IMR-90 (cell line): Measurements from ENCODE around the gene FAM162A. TPM values are rescaled to one million over a fixed set of nuclear protein-coding genes. Genes with fewer than 3 reads are reported as not detected.

Source experiments
- ATAC-seq: fragments of 200-7000 bp; cut with Tn5 transposase; 2 replicates; pipeline ENCODE4 v1.9.1; 2020; ENCODE audit warnings: low read depth, mild to moderate bottlenecking, moderate library complexity
- BruUV-seq: library from RNA; stranded (reverse); fragments of 400-500 nt; replicated peaks from 2 replicates; lab custom pipeline; 2021; lab: Mats Ljungman, UMichigan
- CTCF ChIA-PET: fragments of 300-600 bp; formaldehyde crosslinking; extraction: SDS; loops from one replicate; lab custom pipeline; 2021; ENCODE audit warnings: antibody characterized with exemption; lab: Yijun Ruan, JAX
- POLR2A ChIA-PET: fragments of 300-600 bp; sonication (Branson Sonifier 250); formaldehyde crosslinking; loops from one replicate; lab custom pipeline; 2022; ENCODE audit warnings: antibody characterized with exemption; ENCODE audit not compliant: unreplicated experiment; lab: Charles Lee
- DNase-seq: peaks from one replicate; pipeline ENCODE4 v3.0.0; 2013
- H2AFZ ChIP-seq: replicated peaks from 2 replicates; pipeline ENCODE3; 2013; ENCODE audit warnings: low read length, mild to moderate bottlenecking; ENCODE audit not compliant: poor library complexity
- H2AK5ac ChIP-seq: 2 replicates; pipeline ENCODE4 v1.6.1; 2013; ENCODE audit warnings: low read depth, low read length, inconsistent platforms
- H2AK9ac ChIP-seq: replicated peaks from 2 replicates; pipeline ENCODE3; 2013; ENCODE audit warnings: mild to moderate bottlenecking, low read depth, low read length, moderate library complexity; ENCODE audit not compliant: poor library complexity
- H2BK120ac ChIP-seq: 2 replicates; pipeline ENCODE4 v1.6.1; 2013; ENCODE audit warnings: low read depth, low read length, inconsistent platforms
- H2BK15ac ChIP-seq: 3 replicates; pipeline ENCODE4 v1.6.1; 2013; ENCODE audit warnings: low read depth, low read length, inconsistent platforms
- H2BK20ac ChIP-seq: 2 replicates; pipeline ENCODE4 v1.6.1; 2013; ENCODE audit warnings: low read depth, mild to moderate bottlenecking, inconsistent platforms, low read length, moderate library complexity
- H2BK5ac ChIP-seq: 2 replicates; pipeline ENCODE4 v1.6.1; 2013; ENCODE audit warnings: mild to moderate bottlenecking, low read depth, low read length, inconsistent platforms; ENCODE audit not compliant: poor library complexity, severe bottlenecking
- H3K14ac ChIP-seq: replicated peaks from 2 replicates; pipeline ENCODE4 v1.6.1; 2013; ENCODE audit warnings: low read depth, low read length, inconsistent platforms
- H3K18ac ChIP-seq: 2 replicates; pipeline ENCODE4 v1.6.1; 2013; ENCODE audit warnings: low read depth, low read length, control low read depth
- H3K23ac ChIP-seq: 2 replicates; pipeline ENCODE4 v1.6.1; 2013; ENCODE audit warnings: low read depth, low read length, inconsistent platforms
- H3K27ac ChIP-seq: 2 replicates; pipeline ENCODE4 v1.5.1; 2013; ENCODE audit warnings: mild to moderate bottlenecking, control low read depth, low read length; ENCODE audit not compliant: insufficient read depth
- H3K27me3 ChIP-seq: 2 replicates; pipeline ENCODE4 v1.6.1; 2013; ENCODE audit warnings: low read length; ENCODE audit not compliant: control insufficient read depth, insufficient read depth
- H3K36me3 ChIP-seq: 2 replicates; pipeline ENCODE4 v1.6.1; 2013; ENCODE audit warnings: low read length, mixed read lengths; ENCODE audit not compliant: control insufficient read depth, insufficient read depth
- H3K4ac ChIP-seq: 2 replicates; pipeline ENCODE4 v1.6.1; 2013; ENCODE audit warnings: low read depth, low read length, inconsistent platforms
- H3K4me1 ChIP-seq: 2 replicates; pipeline ENCODE4 v1.6.1; 2013; ENCODE audit warnings: low read length, mixed read lengths; ENCODE audit not compliant: control insufficient read depth, insufficient read depth
- H3K4me2 ChIP-seq: 2 replicates; pipeline ENCODE4 v1.6.1; 2013; ENCODE audit warnings: low read depth, mild to moderate bottlenecking, control low read depth, low read length, moderate library complexity
- H3K4me3 ChIP-seq: 2 replicates; pipeline ENCODE4 v1.5.1; 2013; ENCODE audit warnings: low read depth, mild to moderate bottlenecking, control low read depth, low read length, moderate library complexity; ENCODE audit not compliant: insufficient read depth
- H3K56ac ChIP-seq: 2 replicates; pipeline ENCODE4 v1.6.1; 2013; ENCODE audit warnings: low read length, inconsistent platforms; ENCODE audit not compliant: insufficient read depth; ENCODE audit errors: extremely low read depth
- H3K79me1 ChIP-seq, 2 experiments: 2 replicates each; pipeline ENCODE4 v1.6.1; 2013; ENCODE audit warnings: low read length in 2 of 2, inconsistent platforms in 1 of 2, low read depth in 1 of 2
- H3K9ac ChIP-seq: 2 replicates; pipeline ENCODE4 v1.6.1; 2013; ENCODE audit warnings: low read depth, low read length, control low read depth
- H3K9me1 ChIP-seq: 2 replicates; pipeline ENCODE4 v1.6.1; 2013; ENCODE audit warnings: low read length, inconsistent platforms; ENCODE audit not compliant: insufficient read depth
- H3K9me3 ChIP-seq: 2 replicates; pipeline ENCODE4 v1.6.1; 2013; ENCODE audit warnings: low read length; ENCODE audit not compliant: control insufficient read depth, insufficient read depth
- H4K20me1 ChIP-seq: 2 replicates; pipeline ENCODE4 v1.6.1; 2013; ENCODE audit warnings: low read length, inconsistent platforms; ENCODE audit not compliant: insufficient read depth
- H4K5ac ChIP-seq: 2 replicates; pipeline ENCODE4 v1.6.1; 2013; ENCODE audit warnings: mild to moderate bottlenecking, low read depth, low read length, control low read depth
- H4K8ac ChIP-seq, 2 experiments: 2 replicates each; pipeline ENCODE4 v1.6.1; 2013; ENCODE audit warnings: low read depth in 2 of 2, low read length in 2 of 2, control low read depth in 1 of 2, inconsistent platforms in 1 of 2
- H4K91ac ChIP-seq: 2 replicates; pipeline ENCODE4 v1.6.1; 2013; ENCODE audit warnings: low read depth, low read length, inconsistent platforms; ENCODE audit not compliant: insufficient read depth
- BHLHE40 ChIP-seq: fragments of 150-350 bp; IDR thresholded peaks from 2 replicates; pipeline ENCODE4 v1.6.1; 2016; ENCODE audit warnings: mild to moderate bottlenecking, low read depth, low read length
- CEBPB ChIP-seq: IDR thresholded peaks from 2 replicates; pipeline ENCODE4 v1.6.1; 2012; ENCODE audit warnings: low read depth, low read length, improper control_type of control experiment
- CHD1 ChIP-seq: IDR thresholded peaks from 2 replicates; pipeline ENCODE4 v1.6.1; 2012; ENCODE audit warnings: low read depth, low read length, improper control_type of control experiment
- ELK1 ChIP-seq: fragments of 150-350 bp; IDR thresholded peaks from 2 replicates; pipeline ENCODE4 v1.6.1; 2016; ENCODE audit warnings: low read depth, mild to moderate bottlenecking, low read length, moderate library complexity, borderline replicate concordance
- RAD21 ChIP-seq: IDR thresholded peaks from 2 replicates; pipeline ENCODE4 v1.6.1; 2012; ENCODE audit warnings: low read length, improper control_type of control experiment
- RCOR1 ChIP-seq: IDR thresholded peaks from 2 replicates; pipeline ENCODE4 v1.6.1; 2012; ENCODE audit warnings: mild to moderate bottlenecking, low read length, improper control_type of control experiment; ENCODE audit not compliant: insufficient replicate concordance
- SMC3 ChIP-seq: fragments of 150-350 bp; IDR thresholded peaks from 2 replicates; pipeline ENCODE4 v1.6.1; 2016; ENCODE audit warnings: low read depth, mild to moderate bottlenecking, antibody characterized with exemption, low read length, moderate library complexity
- USF2 ChIP-seq: fragments of 150-350 bp; IDR thresholded peaks from 2 replicates; pipeline ENCODE4 v1.6.1; 2017; ENCODE audit warnings: mild to moderate bottlenecking, antibody characterized with exemption, low read length, low read depth
- WGBS, 2 experiments: methylation state at CpG; one replicate each; pipeline versions ENCODE4 v1.1.5 to v1.1.7; 2013; ENCODE audit warnings: missing lambda C conversion rate in 2 of 2; ENCODE audit not compliant: insufficient read length in 1 of 2; ENCODE audit errors: extremely low coverage in 2 of 2; 5-methylcytosine and 5-hydroxymethylcytosine counted together
- dilution Hi-C: fragments of 300-500 bp; cut with HindIII; formaldehyde crosslinking; loops from one replicate; pipeline ENCODE4 v1.14.3; 2018; ENCODE audit warnings: low sequenced_read_pairs; ENCODE audit not compliant: unreplicated experiment
- in situ Hi-C: fragments of 300-500 bp; cut with MboI; formaldehyde crosslinking; loops from 3 replicates; pipeline ENCODE4 v1.14.3; 2019; ENCODE audit warnings: low sequenced_read_pairs, inconsistent platforms, mixed read lengths
- intact Hi-C: fragments of 100-400 bp; cut with micrococcal nuclease; formaldehyde crosslinking; loops from 2 replicates; pipeline ENCODE4 v1.10.0; 2022
- polyA plus RNA-seq, 3 experiments: library from polyadenylated mRNA; depleted of rRNA; stranded (reverse); fragments of >200 nt; gene quantifications; 2 replicates each; pipeline ENCODE4 v1.2.3, GENCODE V29; 2012; ENCODE audit warnings: low replicate concordance in 1 of 3
- total RNA-seq: library from RNA; depleted of rRNA; stranded (reverse); fragments of >200 nt; gene quantifications from 2 replicates; pipeline ENCODE4 v1.2.3, GENCODE V29; 2012

The FAM162A gene
- total and polyA plus RNA-seq, 2 of the 4 experiments (the other 2 are of a cell fraction) = 33.9 to 66.8 TPM

GRCh38 chr3:122353215-122353614, 30.8 kb upstream of the FAM162A start:
- no peak overlapping the region for H3K9ac ChIP-seq
- ChIA-PET CTCF (no interaction called here), POLR2A (no interaction called here)
- DNase-seq (no peak), ATAC-seq (no peak)
- no peak overlapping the region for H2BK5ac ChIP-seq
- H2AFZ ChIP-seq = no peak overlapping the region
- H2BK20ac ChIP-seq = no peak overlapping the region
- in situ Hi-C loops (loop anchor here (10.0 kb wide), 1 partner anchor 248 kb away; no protein-coding TSS in a partner anchor), dilution Hi-C loops (no loop called here), intact Hi-C loops (loop anchor here (10.0 kb wide), 1 partner anchor 548 kb away; no protein-coding TSS in a partner anchor)
- no peaks in the 10 kb centered on the region for H3K27me3 ChIP-seq
- no peak overlapping the region for H2AK5ac ChIP-seq
- no TSS peak for BruUV-seq
- no peaks in the 10 kb centered on the region for H3K79me1 ChIP-seq
- H3K9me1 ChIP-seq = no peaks in the 10 kb centered on the region
- H4K91ac ChIP-seq = no peak overlapping the region
- no peak overlapping the region for H3K56ac ChIP-seq
- no peak overlapping the region for H2AK9ac ChIP-seq
- no peak overlapping the region for H3K4ac ChIP-seq
- H3K4me2 ChIP-seq = no peak overlapping the region
- no peak overlapping the region for H3K4me3 ChIP-seq
- no peak overlapping the region for H4K5ac ChIP-seq
- no peak overlapping the region for H3K27ac ChIP-seq
- no peak overlapping the region for H3K18ac ChIP-seq
- H3K36me3 ChIP-seq = no peaks in the 10 kb centered on the region
- no peak overlapping the region for H4K8ac ChIP-seq
- H4K20me1 ChIP-seq = no peaks in the 10 kb centered on the region
- H2BK15ac ChIP-seq = no peak overlapping the region
- peaks cover 3% of the 10 kb centered on the region for H3K4me1 ChIP-seq
- H3K23ac ChIP-seq = no peak overlapping the region
- H2BK120ac ChIP-seq = no peak overlapping the region
- H3K14ac ChIP-seq = no peak overlapping the region
- TF ChIP-seq SMC3 = no peak
- no peak for TF ChIP-seq CEBPB
- no peak for TF ChIP-seq CHD1
- TF ChIP-seq RAD21 = no peak
- TF ChIP-seq ELK1 = no peak
- no peak for TF ChIP-seq BHLHE40
- TF ChIP-seq USF2 = no peak
- no peak for TF ChIP-seq RCOR1
- WGBS, 2 experiments = no CpG with 5 or more reads among the region's 2 CpGs
- no peaks in the 10 kb centered on the region for H3K9me3 ChIP-seq
